ENCODE data around the gene SLC35C1.

The SLC35C1 gene

DNA sequence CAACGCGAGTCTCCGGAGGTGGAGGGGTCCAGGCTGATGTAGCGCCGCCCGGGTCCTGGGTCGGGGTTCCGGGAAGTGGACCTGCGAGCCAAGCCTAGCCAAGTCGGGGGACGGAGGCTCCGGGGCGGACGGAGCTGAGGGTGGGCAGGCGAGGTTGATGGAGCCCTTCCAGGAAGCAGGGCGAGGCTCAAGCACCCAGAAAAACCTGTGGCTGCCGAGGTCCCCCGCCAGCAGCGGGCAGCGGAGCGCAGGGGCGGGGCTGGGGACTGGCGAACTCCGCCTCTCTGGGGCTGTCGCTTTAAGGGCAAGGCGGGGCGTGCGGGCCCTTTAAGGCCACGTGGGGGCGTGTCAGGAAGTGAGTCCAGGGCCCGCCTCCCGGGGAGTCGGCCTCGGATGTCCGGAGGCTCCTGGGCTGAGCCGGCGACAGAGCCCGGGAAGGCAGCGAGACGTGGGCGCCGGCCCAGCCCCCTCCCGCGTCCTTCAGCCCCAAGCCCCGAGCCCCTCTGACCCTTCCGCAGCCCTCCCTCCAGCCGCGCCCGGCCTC, at the start of gene SLC35C1:
Gene SLC35C1 (plus strand): TSS at position 389 of the 544 bp plus-strand sequence. CDS start 653 bp downstream, outside the sequence.
- peak; percentile 95 for DNase-seq

DNA sequence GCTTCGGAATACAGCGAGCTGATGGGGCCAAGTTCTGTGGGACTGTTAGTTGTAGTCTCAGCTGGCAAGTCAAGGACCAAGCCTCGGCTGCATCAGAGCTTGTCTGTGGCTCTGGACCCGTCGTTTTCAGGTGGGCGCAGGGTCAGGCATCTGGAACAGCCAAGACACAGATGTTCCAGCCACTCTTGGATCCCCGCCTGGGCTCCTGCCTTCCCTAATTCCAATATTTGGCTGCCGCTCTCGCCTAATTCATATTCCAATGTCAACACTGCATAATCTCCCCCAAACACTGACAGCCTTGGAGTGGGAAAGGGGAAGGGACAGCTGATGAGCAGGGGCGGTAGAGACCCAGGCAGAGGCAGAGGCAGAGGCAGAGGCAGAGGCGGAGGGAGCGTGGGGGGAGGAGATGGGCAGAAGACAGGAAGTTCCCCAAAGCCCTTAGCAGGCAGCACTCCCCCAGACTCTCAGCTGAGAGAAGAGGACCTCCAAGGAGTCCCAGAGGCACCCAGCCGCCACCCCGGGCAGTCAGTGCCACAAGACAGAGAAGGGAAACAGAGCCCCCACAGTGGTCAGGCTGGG, 49.6 kb upstream of the SLC35C1 start:
- DNase-seq: no peak

DNA sequence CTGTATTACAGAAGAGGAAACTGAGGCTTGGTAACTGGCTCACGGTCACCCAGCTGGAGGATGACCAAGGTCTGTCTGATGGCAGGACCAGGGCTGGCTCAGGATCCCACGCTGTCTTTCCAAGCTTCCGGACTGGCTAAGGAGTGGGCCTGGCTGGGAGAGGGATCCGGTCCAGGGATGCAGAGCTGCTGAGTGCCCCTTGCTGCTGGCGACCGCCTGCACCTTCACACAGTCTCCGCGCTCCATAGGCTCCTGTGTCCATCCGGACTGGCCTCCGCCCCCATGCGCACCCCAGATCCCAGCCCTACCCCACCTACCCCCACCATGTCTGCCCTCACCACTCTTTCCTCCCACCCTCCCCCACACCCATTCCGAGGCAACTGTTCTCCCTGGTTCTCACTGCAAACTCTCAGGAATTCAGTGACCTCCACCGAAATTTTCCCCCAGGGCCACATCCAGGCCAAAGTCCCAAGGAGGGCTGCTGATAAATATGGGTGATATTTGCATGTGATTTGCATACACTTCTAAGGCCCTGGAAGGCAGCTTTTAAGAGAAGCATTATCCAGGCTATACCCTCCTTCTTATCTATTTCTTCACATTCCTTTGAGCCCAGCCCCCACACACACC, 48.5 kb upstream of the SLC35C1 start:
- no peak for DNase-seq

- DNase-seq: no peak
Observed at GRCh38 chr11:45757672-45758071, 47.3 kb upstream of the SLC35C1 start.

- DNase-seq: no peak
Observed at GRCh38 chr11:45761659-45762058, 43.3 kb upstream of the SLC35C1 start.

GRCh38 chr11:45765107-45765668, 39.8 kb upstream of the SLC35C1 start:
- no peak for DNase-seq

DNA sequence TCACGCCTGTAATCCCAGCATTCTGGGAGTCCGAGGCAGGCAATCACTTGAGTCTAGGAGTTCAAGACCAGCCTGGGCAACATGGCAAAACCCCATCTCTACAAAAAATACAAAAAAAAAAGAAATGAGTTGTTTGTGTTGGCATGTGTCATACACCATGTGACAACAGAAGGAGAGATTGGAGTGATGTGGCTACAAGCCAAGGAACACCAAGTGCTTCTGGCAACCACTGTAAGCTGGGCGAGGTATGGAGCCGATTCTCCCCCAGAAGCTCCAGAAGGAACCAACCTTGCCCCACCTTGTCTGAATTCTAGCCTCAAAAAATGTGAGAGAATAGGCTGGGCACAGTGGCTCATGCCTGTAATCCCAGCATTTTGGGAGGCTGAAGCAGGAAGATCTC, 39.1 kb upstream of the SLC35C1 start:
- DNase-seq: no peak

- DNase-seq: no peak
Observed at GRCh38 chr11:45766469-45766868, 38.5 kb upstream of the SLC35C1 start.

DNA sequence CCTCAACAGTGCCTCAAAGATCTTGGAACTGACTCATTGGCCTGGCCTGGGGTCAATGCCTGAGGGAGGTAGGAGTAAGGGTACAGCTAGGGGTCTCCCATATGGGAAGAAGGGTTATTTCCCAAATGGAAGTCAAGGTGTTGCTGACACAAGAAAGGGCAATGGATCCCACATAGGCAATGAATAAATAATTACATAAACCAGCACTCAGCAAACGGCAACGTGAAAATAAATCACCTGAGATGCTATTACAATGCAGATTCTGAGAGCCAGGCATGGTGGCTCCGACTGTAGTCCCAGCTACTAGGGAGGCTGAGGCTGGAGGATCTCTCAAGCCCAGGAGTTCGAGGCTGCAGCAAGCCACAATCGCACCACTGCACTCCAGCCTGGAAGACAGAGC, 36.5 kb upstream of the SLC35C1 start:
- no peak for DNase-seq

GRCh38 chr11:45769960-45770359, 35.0 kb upstream of the SLC35C1 start:
- DNase-seq: no peak

- peak; percentile 76 for DNase-seq
Observed at GRCh38 chr11:45771193-45771565, 33.8 kb upstream of the SLC35C1 start.

- peak; percentile 80 for DNase-seq
Observed at GRCh38 chr11:45771566-45772448, 33.1 kb upstream of the SLC35C1 start.

GRCh38 chr11:45772449-45772774, 32.5 kb upstream of the SLC35C1 start:
- DNase-seq: no peak

- no peak for DNase-seq
Observed at GRCh38 chr11:45772986-45773785, 31.8 kb upstream of the SLC35C1 start.

DNA sequence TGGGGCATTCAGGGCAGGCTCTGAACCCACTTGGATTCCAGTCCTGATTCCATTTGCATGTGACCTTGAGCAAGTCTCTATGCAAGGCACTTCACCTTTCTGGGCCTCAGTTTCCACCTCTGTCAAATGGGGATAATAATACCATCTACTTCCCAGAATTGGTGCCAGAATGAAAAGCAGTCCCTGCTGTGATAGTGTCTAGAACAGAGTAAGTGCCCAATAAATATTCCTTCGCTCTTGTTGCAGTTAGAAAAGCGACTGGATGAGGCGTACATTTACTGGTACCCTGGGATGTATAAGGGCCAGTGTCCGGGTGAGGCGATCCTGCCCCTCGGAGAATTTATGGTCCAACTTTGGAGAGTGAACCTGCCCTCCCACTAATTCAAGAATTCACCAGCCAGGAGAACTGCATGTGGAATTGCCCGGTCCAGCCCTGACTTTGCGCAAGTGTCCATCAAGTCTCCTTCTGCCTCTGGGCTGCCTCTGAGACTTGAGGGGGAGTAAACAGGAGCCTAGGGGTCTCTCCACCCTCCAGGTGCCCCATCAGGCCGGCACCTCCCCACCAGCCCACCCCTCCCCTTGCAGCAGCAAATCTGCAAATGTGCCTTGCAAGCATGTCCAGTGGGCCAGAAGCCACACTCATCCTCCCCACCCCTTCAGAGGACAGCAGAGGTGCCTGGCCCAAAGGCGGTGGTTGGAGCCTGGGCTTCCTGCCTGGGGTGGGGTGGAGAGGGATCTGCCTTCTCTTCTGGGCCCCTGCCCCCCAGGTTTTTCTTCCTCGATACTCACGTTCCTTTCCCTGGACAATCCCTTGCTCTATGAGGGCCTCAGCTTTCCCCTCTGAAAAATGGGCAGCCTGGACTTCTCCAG, 30.9 kb upstream of the SLC35C1 start:
- no peak for DNase-seq

DNA sequence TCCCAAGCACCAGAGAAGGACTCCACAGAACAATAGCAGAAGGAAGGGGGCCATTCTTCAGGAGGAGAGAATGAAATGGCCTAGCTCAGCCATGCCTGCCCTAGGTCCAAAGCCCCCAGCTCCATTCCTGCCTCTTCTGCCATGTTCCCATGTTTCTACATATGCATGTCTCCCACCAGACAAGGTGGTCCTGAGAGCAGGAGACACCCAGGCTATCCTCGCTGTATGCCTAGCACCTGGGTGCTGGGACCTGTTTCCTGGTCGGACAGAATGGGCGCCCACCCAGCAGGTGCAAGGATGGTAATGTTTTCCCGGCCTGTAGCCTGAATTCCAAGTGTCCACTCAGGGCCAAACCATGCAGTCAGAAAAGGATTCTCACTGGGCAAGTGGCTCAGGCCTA, 30.2 kb upstream of the SLC35C1 start:
- no peak for DNase-seq

DNA sequence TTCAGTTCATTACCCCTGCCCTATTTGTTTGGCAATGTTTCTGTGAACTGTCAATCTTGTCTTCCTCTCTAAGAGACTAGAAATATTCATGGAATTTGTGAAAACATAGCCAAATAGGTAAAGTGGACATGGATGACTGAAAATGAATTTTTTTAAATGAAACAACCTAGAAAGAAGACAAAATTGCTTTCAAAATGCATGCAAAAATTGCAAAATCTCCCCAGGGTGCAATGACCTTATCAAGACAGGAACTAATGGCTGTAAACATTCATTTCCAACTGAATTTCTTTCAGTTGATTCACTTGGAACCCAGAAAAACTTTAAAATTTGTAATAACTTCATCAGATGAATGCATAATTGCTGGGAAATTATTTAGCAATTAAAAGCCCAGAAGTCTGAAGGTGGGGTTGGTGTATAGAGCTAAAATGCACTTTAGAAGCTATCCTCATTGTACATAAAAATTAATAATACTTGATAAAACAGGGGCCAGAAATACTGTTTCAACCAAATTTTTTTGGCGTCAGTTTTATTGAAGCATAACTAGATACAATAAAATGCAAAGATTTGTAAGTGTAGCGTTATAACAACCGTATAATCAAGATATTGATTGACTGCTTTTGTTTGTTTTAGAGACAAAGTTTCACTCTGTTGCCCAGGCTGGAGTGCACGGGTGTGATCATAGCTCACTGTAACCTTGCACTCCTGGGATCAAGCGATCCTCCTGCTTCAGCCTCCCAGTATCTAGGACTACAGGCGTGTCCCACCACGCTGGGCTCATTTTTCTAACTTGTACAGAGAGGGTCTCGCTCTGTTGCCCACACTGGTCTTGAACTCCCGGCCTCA, 27.6 kb upstream of the SLC35C1 start:
- DNase-seq: no peak

GRCh38 chr11:45778341-45778740, 26.6 kb upstream of the SLC35C1 start:
- DNase-seq: no peak

- DNase-seq: no peak
Observed at GRCh38 chr11:45779602-45780001, 25.3 kb upstream of the SLC35C1 start.

DNA sequence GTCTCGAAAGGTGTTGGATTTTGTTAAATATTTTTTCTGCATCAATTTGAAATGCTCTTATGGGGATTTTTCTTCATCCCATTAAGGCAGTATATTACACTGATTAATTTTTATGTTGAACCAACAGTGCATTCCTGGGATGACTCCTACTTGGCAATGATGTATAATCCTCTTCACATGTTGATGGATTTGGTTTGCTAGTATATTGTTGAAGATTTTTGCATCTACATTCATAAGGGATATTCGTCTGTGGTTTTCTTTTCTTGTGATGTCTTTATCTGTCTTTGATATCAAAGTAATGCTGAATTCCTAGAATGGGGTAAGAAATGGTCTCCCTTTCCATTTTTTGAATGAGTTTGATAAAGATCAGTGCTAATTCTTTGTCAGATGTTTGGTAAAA, 18.7 kb upstream of the SLC35C1 start:
- DNase-seq: no peak

DNA sequence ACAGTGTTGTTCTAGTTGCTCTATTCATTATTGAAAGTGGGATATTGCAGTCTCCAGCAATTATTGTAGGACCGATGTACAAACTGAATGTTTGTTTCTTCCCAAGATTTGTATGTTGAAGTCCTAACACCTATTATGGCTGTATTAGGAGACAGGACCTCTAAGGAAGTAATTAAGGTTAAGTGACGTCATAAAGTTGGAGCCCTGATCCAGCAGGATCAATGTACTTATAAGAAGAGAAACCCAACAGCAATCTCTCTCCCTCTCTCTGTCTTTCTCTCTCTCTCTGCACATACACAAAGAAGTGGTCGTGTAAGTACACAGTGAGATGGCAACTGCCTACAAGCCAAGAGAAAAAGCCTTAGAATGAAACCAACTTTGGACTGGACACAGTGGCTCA, 16.1 kb upstream of the SLC35C1 start:
- no peak for DNase-seq
